Embryonic facial prominence (tissue), 1 donor: ENCODE measurements around the gene ITGB6.

Experiments used
- DNase-seq: peaks from one replicate; pipeline ENCODE4 v3.0.0-alpha.2; 2016; ENCODE audit errors: extremely low spot score

Gene ITGB6, protein sequence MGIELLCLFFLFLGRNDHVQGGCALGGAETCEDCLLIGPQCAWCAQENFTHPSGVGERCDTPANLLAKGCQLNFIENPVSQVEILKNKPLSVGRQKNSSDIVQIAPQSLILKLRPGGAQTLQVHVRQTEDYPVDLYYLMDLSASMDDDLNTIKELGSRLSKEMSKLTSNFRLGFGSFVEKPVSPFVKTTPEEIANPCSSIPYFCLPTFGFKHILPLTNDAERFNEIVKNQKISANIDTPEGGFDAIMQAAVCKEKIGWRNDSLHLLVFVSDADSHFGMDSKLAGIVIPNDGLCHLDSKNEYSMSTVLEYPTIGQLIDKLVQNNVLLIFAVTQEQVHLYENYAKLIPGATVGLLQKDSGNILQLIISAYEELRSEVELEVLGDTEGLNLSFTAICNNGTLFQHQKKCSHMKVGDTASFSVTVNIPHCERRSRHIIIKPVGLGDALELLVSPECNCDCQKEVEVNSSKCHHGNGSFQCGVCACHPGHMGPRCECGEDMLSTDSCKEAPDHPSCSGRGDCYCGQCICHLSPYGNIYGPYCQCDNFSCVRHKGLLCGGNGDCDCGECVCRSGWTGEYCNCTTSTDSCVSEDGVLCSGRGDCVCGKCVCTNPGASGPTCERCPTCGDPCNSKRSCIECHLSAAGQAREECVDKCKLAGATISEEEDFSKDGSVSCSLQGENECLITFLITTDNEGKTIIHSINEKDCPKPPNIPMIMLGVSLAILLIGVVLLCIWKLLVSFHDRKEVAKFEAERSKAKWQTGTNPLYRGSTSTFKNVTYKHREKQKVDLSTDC

GRCh38 chr2:160199683-160200389 is at the start of gene ITGB6:
Gene ITGB6 (minus strand): TSS chr2:160200272. CDS start chr2:160200063, 209 bp downstream.
- no peak for DNase-seq

DNA sequence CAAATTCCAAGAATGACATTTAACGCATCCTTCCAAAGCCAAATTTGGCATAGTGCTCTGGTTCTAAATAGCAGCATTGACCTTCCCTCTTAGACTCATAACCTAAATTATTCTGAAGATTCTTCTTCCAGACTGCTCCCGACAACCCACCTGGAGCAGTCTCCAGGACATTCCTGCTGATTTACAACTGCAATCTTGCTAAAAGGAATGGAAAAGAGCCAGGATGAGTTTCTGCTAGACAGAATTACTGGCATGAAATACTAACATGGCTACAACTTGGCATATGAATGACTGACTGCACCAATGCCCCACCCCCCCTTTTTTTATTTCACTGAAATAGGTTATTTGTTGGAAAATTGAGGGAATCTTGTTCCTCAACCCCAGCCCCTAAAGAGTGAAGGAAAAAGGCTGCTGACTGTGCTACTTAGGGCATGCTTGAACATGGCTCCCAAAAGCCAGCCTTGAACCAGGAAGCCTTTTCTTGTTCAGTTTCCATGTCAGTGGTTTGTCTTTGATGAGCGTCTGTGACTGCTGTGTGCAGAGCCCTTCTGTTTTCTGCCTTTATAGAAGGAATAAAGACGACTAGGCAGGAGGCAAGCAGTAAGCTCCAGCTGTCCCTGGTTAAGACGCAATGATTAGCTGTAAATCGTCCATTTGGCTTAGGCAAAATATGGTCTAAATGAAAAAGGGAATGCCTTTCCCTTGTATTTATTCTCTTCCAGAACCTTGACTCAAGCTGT is 47.4 kb upstream of the ITGB6 start:
- DNase-seq = no peak

DNA sequence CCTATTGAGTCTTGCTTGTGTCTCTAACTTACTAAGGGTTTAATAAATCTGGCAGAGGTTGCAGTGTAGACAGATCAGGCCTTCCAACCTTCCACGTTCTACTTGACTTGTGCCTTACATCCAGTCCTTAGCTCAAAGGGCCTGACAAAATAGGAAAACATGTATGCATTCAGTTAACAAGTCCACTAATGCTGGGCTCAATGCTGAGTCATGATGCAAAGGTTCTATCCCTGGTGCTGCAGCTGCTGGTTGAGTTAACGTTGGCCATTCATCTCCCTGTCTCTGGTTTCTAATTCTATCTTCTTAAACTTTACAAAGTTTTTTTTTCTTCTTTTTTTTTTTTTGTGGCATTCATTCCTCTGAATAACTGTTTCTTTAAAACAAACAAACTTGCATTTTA is 46.3 kb upstream of the ITGB6 start:
- DNase-seq = no peak

DNA sequence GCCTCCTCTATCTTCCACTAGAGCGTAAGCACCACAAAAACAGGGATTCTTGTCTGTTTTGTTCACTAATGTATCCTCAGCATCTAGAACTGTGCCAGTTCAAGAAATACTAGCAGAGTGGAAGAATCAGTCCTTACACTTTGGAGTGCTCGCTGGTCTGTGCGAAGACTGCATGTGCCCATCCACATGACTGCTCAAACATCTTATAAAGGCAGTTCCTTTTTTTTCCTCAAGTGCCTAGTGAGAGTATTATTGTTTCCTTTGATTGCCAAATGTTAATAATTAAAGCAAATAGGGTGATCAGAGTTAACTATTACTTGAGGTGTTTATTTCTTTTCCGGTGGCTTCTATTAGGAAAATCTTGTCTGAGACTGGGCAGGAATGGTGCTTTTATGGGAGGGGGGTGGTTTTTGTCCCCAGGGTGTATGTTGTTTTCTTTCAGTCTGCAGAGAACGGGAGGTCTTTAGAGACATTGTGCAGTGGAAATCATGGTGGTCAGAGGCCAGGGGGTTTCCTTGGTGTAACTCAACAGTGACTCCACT is 45.6 kb upstream of the ITGB6 start:
- DNase-seq = no peak

DNA sequence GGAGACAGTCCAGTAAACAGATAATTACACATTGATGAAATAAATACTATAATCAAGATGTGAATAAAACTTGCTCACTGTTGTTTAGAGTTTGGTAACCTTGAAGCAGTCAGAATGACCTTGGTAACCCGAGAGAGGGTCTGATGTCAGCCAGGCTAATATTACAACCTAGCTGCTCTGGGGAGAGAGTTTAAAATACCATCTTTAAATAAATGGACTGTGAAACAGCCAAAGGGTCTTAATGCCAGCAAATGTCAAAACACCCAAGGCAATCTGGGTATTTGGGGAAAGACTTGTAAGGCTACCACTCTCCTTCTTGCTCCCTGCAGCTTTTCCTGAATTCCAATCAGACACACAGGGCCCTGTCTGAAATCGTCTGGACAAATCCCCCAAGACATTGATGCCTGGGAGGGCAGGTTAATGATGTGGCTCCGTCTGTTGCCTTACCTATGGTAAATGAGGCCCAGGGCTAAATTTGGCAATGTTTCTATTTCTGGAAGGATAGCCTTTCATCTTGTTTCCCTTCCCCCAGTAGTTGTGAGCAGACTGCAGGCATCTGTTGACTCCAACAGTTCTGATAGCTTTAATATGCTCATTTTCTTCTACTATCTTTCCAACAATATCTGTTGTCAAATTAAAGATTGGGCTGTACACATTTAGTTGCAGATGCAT is 43.0 kb upstream of the ITGB6 start:
- no peak for DNase-seq

DNA sequence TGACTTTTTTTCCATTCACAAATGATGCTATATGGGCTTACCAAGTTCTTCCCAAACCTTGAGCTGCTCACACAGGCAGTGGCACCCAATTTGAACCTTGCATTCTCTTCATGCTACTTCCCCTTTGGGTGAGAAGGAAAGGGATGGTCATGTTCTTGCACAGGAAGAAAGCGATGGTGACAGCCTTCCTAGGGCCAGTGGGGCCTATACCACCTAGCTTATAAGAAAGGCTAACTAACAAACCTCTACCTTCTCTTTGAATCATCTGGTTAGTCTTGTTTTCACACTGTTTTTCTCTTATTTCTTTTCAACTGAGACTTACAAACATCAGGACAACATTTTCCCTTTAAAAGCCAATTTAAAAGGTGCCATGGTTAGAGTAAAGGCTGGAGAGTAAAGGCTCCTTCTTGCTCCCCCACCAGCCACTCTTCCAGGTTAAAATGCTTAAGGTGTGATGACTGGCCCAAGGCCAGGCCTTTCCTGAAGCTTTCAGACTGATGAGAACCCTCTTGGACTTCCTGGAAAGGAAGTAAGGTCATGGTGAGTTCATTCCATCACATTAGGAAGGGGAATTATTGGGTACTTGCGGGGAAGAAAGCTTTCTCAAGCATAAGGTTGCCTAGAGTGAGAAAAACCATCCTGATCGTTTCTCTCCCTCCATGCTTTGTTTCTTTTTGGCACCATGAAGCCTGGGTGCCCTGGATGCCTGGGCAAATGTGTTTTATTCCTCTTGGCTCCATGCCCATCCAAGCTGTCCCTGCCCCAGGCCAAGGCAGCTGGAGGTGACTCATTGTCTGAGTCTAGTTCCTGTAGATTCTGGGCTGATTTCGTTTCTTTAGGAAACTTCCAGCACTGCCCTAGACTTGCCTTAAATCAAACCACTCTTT is 41.4 kb upstream of the ITGB6 start:
- DNase-seq = no peak

DNA sequence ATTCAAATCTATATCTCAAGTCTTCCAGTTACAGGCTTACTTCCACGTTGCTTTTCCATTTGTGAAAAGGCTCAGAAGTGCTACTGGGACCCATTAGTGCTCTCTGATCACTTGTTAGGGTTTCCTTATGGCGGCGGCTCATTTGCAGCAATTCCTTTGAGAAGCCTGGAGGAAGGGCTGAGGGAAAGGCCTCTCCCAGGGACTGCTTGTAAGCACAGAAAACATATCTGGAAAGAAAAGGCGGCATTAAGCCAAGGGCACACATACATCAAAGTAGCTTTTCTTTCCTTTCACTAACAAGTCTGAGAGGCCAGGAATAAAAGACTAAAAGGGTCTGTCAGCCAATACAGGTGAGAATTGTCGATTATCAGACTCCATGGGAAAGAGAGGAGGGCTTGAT is 39.4 kb upstream of the ITGB6 start:
- no peak for DNase-seq

DNA sequence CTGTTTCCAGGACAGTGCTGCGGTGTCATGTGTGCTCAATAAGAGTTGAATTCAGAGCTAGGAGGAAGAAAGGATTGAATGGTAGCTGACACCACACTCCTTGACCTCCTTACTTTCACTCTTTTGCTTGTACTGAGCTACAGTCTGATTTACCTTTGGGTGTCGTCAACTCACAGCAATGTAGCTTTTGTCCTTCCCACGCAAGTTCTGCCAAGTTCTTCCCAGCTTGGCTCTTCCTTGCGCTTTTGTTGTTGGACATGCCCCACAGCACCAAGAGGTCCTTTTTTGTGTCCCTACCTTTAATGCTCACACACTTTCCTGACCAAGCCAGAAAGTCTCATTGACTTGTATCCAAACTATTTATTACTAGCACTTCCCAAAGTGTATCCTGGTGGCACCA is 38.3 kb upstream of the ITGB6 start:
- no peak for DNase-seq

GRCh38 chr2:160232905-160233475 is 32.9 kb upstream of the ITGB6 start:
- DNase-seq = no peak

DNA sequence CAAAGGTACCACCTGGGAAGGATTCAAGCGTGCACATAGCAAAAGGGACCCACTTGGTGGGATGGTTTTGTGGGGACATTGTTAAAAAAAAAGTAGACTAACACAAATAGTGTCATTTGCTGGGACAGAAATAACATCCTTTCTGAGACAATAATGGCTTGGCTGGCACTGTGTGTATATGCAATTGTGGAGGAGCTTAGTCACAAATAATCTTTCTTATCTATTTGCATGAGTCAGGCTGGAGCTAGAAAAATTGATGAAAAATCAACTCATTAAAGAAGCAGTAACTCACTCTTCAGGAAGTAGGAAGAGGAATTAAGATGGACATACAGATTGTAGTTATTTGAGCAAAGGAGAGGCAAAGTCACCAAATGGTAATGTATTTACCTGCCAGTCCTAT is 29.5 kb upstream of the ITGB6 start:
- DNase-seq = no peak

- DNase-seq = no peak
Measured at GRCh38 chr2:160228141-160228917, 28.3 kb upstream of the ITGB6 start.

- no peak for DNase-seq
Measured at GRCh38 chr2:160227293-160227915, 27.3 kb upstream of the ITGB6 start.

GRCh38 chr2:160226367-160226766 is 26.3 kb upstream of the ITGB6 start:
- no peak for DNase-seq

DNA sequence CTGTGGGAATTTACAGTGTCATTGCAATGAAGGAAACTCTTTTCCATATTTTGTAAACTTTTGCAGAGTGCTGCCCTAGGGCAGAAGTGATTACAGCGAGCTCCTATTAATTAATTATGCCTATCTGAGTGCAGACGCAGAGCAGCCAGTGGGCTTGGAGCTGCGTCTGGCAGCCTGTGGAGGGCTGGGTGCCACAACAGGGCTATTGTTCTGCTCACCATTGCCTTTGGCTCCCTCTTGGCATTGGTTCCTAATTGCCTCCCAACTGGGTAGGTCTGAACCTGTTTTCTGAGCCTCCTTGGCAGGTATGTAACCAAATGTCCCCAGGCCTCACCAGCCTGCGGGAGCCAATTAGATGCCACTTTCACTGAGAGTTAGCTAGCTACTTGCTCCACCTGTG is 25.6 kb upstream of the ITGB6 start:
- no peak for DNase-seq

DNA sequence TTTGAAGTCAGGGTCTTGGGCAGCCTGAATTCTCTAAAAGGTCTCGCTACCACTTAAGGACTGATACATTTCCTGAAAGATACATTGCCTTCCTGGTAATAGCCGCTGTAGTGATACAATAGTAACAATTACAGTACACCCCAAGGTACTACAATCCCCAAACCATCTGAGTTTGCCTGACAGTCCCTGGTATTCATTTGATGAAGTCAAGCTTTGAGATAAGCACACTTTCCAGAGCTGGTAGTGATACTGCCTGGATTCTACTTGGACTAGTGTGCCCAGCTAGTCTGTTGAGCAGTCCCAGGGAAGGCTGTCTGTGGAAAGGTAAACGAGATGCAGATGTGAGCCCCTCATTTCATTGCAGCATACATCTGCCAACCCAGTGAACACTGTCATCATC is 24.4 kb upstream of the ITGB6 start:
- DNase-seq = no peak

DNA sequence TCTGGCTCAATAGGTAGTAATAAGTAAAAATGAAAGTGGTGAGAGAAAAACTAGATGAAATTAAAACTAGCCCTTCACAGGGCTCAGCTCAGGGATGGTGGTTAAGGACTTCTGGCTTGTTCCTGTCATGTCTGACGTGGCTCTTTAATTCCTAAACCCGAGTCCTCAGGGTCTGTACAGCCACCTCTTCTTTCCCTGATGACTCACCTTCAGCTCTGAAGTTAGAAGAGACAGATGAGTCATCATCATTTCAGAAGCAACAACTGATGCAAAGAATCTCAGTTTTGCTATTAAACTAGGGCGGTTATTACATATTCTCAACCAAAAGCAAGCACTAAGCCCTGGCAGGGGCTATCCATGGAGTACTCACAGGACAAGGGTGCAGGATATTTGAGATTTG is 24.0 kb upstream of the ITGB6 start:
- DNase-seq = no peak

DNA sequence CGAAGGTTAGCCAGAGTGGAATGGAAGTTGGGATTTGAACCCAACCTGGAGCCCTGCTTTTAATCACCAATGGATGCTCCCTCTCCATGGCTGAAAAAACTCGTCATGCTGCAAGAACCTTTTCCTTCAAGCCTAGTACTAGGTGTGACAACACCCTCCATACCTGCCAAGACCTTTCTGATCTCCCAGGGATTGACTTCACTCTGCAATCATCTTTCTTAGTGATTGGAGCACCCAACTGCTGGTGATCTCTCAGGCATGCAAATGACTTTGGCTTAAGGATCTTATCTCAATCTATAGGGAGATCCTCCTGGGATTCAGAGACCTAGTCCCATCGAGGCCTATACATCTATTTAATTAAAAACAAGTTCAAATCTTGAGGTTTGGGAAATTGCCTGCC is 23.5 kb upstream of the ITGB6 start:
- DNase-seq = no peak

DNA sequence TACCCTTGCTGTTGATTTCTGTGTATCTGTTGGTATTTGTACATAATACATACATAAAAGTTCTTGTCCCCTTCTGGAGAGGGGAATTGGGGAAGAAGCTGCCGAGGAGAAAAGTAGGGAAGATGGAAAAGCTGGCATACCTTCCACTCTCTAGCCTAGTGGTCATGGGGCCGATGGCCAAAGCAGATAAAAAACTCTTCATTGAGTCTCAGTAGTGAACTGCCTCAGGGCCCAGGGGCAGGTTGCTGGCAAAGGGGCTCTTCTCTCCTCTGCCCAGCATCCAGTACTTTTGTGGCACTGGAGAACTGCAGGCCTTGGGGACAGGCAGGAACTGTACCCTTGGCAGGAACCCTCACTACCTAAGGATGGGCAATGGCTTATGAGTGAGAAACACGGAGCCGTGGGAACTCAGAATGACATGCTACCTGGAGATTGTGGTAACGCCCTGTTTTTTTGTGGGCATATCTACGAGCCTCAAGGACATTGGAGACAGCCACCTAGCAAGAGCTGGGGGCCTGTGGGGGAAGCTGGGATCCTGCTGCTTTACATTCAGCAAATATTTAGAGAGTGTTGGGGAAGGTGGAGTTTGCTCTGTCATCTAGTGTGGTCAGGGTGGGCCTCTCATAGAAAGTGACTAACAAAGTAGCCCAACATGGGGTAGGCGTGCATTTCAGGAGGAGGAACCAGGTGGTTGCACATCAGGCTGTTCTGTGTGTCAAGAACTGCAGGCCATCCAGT is 22.6 kb upstream of the ITGB6 start:
- DNase-seq = no peak
